Lower leg skin (tissue), 3 donors: ENCODE data around the gene ZDHHC19.

Source experiments
- CTCF ChIP-seq, 3 donors: fragments of 450-650 bp; IDR thresholded peaks; one replicate each; pipeline ENCODE4 v1.5.1; 2016; ENCODE audit warnings: antibody characterized with exemption in 3 of 3, mild to moderate bottlenecking in 3 of 3, moderate library complexity in 2 of 3
- POLR2A ChIP-seq, 2 donors: fragments of 450-650 bp; IDR thresholded peaks; one replicate each; pipeline ENCODE4 v1.6.1; 2016 to 2017; ENCODE audit warnings: antibody characterized with exemption in 2 of 2, mild to moderate bottlenecking in 1 of 2, moderate library complexity in 1 of 2

- TF ChIP-seq CTCF (IDR thresholded peaks at IDR 0.05) (no peak), POLR2A (IDR thresholded peaks at IDR 0.05) (no peak)
These were observed 61.3 kb downstream of the ZDHHC19 start for GRCh38 chr3:196149831-196150301.
